HG03521 (cell line): ENCODE results near the gene UBE2Q2.
"Not testable (repeated sequence)": the region's sequence is repeated elsewhere in the genome, so short reads cannot be mapped to it uniquely, and the experiment has no call there.

Experiments
- ATAC-seq: cut with Tn5 transposase; IDR thresholded peaks from one replicate; pipeline ENCODE4 v1.9.1; 2021; ENCODE audit warnings: mild to moderate bottlenecking, moderate library complexity; ENCODE audit not compliant: unreplicated experiment

UBE2Q2 gene

DNA sequence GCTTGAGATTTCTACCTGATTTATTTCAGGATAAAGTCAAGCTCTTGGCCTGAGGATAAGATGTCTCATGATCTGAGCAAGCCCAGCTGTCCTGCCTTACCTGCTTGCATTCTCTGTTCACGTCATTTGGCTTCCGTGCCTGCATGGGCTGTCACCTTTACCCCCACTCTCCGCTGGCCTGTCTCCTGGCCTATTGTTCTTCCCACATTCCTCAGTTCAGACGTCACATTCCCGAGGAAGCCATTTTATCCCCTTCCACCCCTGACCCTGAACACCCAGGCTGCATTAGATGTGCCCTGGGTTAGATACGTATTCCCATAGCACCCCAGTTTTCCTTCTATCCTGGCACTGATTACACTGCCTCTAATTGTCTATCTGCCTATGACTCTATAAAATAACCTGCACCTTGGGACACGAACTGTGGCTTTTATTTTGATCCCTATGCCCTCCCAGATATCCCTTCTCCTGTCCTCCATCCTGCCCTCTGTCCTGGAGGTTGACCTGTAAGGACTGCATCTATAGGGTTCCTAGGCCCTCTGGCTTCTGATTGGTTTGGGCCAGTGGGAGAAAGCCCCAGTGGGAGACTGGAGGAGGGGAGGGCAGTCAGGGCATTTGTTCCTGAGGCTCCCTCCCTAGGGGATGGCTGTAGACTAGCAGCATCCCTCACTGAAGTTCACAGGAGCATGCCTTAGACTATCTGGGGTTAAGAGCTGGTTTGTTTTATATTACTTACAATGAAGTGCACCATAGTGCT lies 19.2 kb upstream of the UBE2Q2 start:
- no peak for ATAC-seq

- no peak for ATAC-seq
These were observed 15.6 kb upstream of the UBE2Q2 start for GRCh38 chr15:75827691-75828090.

- ATAC-seq, result no peak
These were observed 14.8 kb upstream of the UBE2Q2 start for GRCh38 chr15:75828429-75828828.

DNA sequence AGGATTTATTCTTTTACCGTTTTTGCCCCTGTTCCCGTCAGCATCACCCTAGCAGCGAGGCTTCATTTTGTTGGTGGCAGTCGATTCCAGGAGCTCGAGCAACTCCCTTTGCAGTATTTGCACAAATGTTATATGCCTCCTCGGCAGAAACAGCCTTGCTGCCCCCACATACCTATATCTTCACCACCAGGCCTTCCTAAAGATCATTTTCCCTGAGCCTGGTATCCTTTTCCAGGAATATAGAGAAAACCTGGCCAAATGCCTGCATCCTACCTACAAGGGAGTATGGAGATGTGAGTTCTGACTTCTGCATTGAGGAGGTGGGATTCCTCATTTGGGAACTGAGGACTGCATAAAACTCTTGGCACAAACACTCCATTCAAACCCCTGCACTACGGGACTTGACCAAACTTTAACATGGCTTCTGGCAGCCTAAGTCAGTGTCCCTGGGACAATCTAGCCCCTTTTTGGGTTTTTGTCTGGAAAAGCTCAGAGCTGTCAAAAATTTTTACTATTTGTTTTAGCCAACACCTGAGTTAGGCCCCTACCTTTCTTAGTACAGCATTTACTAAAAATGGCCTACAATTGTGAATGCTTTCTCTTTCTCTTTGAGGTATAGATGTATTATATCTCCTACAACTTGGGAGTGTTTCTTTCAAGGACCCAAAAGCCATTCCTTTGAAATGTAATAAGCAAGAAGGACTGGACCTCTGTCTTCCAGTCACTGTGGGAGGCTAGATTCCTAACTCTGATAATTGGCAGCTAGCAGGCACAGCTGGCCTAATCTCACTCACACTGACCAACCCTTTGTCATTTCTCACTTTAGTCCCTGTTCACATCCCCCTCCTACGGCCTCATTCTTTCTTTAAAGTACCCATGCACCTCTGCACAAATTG lies 12.1 kb upstream of the UBE2Q2 start:
- ATAC-seq, result no peak

DNA sequence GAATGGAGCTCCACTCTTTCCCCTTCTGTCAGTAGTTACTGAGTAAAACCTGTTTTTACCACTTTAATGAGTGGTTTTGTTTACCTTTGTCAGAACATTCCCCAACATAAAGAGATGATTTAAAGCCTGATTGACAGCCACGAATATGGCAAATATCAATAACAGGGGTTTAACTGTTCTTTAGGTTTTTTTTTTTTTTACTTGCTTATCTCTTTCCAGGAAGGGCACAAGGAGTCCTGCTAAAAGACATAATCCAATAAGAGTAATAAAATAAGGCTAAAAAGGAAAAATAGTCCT lies 11.5 kb upstream of the UBE2Q2 start:
- no peak for ATAC-seq

GRCh38 chr15:75832114-75832513 lies 11.1 kb upstream of the UBE2Q2 start:
- ATAC-seq, result no peak

- no peak for ATAC-seq
These were observed 9.2 kb upstream of the UBE2Q2 start for GRCh38 chr15:75834021-75834420.

DNA sequence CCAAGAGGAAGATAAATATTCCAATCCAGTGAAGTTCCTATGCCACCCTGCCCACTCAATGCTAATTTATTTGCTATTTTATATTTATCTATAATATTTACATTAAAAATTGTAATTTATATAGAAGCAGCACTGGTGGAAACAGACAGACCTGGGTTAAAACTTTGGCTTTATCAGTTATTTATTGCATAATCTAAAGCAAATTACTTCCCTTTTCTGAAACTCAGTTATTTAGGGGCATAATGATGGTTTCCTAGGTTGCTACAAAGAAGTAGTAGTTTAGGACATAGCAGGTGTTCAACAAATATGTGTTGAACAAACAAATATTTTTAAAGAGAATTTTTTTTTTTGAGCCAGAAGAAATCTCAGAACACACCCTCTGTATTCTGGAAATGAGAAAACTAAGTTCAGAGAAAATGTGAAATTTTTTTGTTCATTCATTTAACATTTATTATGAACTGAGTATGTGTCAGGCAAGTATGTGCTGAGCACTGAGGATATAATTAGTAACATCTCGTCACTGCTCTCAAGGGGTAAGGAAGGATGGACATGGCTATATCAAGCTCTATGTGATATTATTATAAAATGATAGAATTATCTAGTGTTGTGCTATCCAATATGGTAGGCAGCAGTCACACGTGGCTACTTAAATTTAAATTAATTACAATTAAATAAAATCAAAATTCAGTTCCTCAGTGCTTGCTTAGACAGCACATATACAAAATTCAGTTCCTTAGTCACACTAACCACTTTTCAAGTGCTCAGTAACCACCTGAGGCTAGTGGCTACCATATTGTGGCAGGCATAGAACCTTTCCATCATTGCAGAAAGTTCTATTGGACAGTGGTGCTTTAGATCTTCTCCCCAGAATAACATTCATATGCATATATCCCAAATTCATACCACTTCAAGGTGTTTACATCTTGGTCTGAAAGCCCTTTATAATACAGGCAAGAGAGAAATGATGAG lies 7.0 kb upstream of the UBE2Q2 start:
- ATAC-seq, result no peak

DNA sequence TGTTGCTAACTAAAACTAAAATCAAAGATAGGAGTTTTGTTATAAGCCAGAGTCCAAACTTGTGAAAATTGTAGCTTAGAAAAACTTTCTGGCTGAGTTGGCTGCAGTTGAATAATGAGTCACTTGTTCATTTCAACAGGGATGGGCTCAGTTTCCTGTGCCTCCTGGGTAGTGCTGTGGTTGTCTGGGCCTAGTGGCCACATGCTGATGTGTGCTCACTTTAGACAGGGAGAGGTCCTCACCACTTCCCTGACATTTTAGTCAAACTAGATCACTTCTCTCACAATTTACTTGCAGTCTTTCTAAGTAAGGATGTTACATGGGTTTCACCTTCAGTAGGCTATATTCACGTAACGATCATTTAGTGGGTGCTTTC lies 6.3 kb upstream of the UBE2Q2 start:
- no peak for ATAC-seq

DNA sequence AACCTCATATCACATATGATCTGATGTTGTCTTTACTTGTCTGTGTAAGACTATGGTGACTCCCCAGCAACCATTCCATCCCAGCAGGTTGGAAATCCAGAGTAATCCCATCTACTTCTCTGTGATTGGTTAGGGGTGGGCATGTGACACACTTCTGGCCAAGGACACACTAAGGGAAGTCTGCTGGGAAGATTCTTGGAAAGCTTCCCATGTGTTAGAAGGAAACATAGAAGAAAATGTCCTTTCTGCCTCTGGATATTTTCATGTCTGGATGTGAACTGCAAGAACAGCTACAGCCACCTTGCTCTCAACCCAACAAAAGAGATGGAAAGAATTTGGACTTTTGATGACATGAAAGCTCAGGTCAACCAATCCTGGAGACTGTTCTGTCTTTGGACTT lies 2.6 kb upstream of the UBE2Q2 start:
- no peak for ATAC-seq

- ATAC-seq, result no peak
These were observed 1.6 kb upstream of the UBE2Q2 start for GRCh38 chr15:75841626-75842025.

DNA sequence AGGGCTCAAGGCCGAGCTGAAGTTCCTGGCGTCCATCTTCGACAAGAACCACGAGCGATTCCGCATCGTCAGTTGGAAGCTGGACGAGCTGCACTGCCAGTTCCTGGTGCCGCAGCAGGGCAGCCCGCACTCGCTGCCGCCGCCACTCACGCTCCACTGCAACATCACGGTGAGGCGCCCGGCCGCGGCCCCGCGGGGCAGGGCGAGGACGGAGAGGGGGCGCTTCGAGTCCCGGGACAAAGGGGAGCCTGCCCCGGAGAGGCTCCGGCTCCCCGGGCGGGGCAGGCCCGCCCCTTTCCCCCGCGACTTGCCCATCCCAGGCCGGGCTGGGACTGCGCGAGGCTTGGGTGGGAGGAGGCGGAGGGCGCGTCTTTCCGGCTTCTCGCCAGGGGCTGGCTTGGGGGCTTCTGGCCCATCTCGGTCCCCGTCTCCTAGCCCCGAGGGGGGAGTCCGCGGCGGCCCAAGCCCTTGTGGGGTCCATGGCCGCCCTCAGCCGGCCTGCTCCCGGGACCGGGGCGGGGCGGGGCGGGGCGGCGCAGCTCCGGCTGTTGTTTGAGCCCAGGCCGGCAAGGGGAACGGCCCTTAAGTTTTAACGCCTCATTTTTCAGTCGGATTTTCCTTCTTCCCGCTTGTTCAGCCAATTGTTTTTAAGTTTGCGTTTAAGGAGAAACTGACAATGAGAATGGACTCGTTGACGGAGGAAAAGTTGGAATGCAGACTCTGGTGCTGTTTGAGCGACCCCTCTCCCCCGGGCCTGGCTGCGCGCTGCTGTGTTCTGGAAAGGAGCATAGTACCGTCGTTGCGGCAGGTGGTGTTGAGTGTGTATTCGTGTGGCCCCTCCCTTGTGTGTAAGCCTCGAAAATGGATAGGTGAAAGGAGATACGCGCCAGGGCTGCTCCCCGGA lies 683 bp downstream of the UBE2Q2 start:
- peak; percentile 36 for ATAC-seq

DNA sequence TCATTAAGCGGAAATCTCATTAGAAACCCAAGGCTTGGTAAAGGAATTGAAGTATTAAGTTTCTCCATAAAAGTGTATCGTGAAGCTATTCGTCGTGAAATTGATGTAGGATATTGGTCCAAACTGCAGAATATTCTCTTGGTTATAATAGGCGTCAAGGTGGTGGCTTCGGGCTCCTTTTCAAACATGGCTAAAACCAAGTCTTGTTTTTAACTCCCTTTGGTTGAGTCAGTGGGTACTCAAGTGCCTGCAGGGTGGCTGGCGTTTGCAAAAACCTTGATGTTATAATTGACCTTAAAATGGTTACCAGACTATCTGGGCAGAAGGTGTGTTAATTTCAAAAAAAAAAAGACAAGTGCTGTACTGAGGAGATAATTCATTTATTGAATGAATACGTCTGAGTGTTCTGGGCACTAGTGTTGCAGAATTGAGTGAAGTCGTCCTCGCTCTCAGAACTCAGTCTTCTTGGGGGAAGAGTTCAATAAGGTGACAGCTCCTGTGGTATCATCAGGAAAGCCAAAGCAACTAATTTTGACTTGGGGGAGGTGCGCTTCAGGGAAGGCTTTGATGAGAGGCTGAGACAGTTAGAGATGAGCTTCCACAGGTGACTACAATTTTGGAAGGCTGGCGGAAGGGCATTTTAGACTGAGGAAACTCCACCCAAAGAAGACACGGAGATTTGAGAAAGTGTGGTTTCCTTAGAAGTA lies 1.5 kb downstream of the UBE2Q2 start:
- ATAC-seq, result no peak

DNA sequence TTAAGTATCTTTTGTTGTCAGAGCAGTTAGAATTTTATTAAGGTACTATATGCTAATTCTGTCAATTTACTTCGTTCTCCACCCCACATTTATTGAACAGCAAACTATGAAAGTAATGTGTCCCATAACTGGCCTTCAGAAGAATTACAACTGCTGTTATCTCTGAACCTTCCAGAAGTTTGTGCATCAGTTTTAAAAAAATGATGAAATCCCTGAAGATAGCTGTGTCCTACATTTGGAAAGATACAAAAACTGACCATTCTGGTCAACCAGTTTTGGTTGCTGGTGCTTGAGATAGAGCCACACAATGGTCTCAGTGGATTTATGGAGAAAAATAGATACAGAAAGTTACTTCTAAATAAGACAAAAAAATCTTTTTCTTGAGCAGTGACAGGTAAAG lies 5.9 kb downstream of the UBE2Q2 start:
- no peak for ATAC-seq

- ATAC-seq, result no peak
These were observed 7.5 kb downstream of the UBE2Q2 start for GRCh38 chr15:75850708-75851107.

GRCh38 chr15:75851566-75851965 lies 8.3 kb downstream of the UBE2Q2 start:
- not testable (repeated sequence) for ATAC-seq

- ATAC-seq, result no peak
These were observed 14.6 kb downstream of the UBE2Q2 start for GRCh38 chr15:75857886-75858285.

GRCh38 chr15:75861750-75862402 lies 18.6 kb downstream of the UBE2Q2 start:
- no peak for ATAC-seq

GRCh38 chr15:75862796-75863195 lies 19.5 kb downstream of the UBE2Q2 start:
- ATAC-seq, result no peak
